RWPE2 (cell line): Measurements from ENCODE around the gene WDR33.

Experiments
- ATAC-seq: fragments of 200-7000 bp; cut with Tn5 transposase; 3 replicates; pipeline ENCODE4 v1.9.1; 2021; ENCODE audit warnings: low read depth
- DNase-seq: peaks from one replicate; pipeline ENCODE4 v3.0.0-alpha.2; 2020; ENCODE audit warnings: low spot score
- H3K27ac ChIP-seq: fragments of 450-650 bp; 2 replicates; pipeline ENCODE4 v1.5.1; 2017; ENCODE audit warnings: mild to moderate bottlenecking; ENCODE audit not compliant: poor library complexity, severe bottlenecking
- H3K27me3 ChIP-seq: fragments of 250-450 bp; sonication (Bioruptor Pico); 2 replicates; pipeline ENCODE4 v1.5.1; 2021; ENCODE audit warnings: mild to moderate bottlenecking, moderate library complexity; ENCODE audit not compliant: insufficient read depth, poor library complexity, severe bottlenecking
- H3K36me3 ChIP-seq: fragments of 250-450 bp; sonication (Bioruptor Pico); 2 replicates; pipeline ENCODE4 v1.5.1; 2020; ENCODE audit warnings: low read depth, mild to moderate bottlenecking, moderate library complexity
- H3K4me1 ChIP-seq: fragments of 250-450 bp; sonication (Bioruptor Pico); 2 replicates; pipeline ENCODE4 v1.5.1; 2021; ENCODE audit warnings: mild to moderate bottlenecking, moderate library complexity; ENCODE audit not compliant: insufficient read depth, poor library complexity, severe bottlenecking
- H3K4me3 ChIP-seq: fragments of 250-450 bp; sonication (Bioruptor Pico); 2 replicates; pipeline ENCODE4 v1.5.1; 2021; ENCODE audit warnings: mild to moderate bottlenecking, moderate library complexity; ENCODE audit not compliant: severe bottlenecking
- H3K9me3 ChIP-seq: fragments of 250-450 bp; sonication (Bioruptor Pico); 2 replicates; pipeline ENCODE4 v1.5.1; 2021; ENCODE audit warnings: mild to moderate bottlenecking, moderate library complexity; ENCODE audit not compliant: severe bottlenecking
- TF ChIP-seq, protein P1 (sequence below): fragments of 450-650 bp; IDR thresholded peaks from one replicate; pipeline ENCODE4 v1.5.1; 2017; ENCODE audit warnings: mild to moderate bottlenecking, moderate library complexity; ENCODE audit not compliant: poor library complexity, severe bottlenecking

Gene WDR33

DNA sequence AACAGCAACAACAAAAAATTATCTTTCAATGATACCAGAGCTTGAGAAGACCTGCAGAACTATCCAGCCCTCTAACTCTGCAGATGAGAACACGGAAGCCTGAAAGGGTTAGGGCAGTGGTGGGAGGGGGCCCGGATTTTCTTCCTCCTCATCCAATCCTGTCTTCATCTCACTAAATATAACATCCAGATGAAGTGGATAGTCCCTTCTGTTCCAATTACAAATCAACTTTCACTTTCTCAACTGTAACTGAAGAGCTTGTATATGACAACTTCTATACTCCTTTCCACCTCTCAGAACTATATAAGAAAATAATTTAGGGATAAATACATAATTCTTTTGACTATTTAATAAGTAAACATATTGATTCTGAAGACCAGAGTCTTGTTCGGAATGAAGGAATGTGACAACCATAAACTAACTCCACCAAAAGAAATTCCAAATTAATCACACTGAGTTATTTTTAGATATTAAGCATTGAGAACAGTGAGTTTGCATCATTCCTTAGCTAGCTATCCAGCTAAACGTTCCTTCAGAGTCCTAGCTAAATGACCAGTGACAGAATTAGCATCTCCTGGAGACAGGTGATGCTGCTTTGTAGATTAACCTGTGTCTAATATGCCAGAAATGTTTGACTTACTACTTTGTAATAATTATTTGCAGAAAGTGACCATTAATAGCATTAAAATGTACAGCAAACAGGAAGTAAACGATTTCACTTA is 77.0 kb downstream of the WDR33 start:
- Histone ChIP-seq H3K27me3 (no peaks in the 10 kb centered on the region), H3K4me3 (no peak overlapping the region), H3K9me3 (no peaks in the 10 kb centered on the region), H3K27ac (no peak overlapping the region), H3K36me3 (peaks cover 37% of the 10 kb centered on the region), H3K4me1 (no peaks in the 10 kb centered on the region)
- TF ChIP-seq, protein P1, sequence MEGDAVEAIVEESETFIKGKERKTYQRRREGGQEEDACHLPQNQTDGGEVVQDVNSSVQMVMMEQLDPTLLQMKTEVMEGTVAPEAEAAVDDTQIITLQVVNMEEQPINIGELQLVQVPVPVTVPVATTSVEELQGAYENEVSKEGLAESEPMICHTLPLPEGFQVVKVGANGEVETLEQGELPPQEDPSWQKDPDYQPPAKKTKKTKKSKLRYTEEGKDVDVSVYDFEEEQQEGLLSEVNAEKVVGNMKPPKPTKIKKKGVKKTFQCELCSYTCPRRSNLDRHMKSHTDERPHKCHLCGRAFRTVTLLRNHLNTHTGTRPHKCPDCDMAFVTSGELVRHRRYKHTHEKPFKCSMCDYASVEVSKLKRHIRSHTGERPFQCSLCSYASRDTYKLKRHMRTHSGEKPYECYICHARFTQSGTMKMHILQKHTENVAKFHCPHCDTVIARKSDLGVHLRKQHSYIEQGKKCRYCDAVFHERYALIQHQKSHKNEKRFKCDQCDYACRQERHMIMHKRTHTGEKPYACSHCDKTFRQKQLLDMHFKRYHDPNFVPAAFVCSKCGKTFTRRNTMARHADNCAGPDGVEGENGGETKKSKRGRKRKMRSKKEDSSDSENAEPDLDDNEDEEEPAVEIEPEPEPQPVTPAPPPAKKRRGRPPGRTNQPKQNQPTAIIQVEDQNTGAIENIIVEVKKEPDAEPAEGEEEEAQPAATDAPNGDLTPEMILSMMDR = no peak
- ATAC-seq (no peak), DNase-seq (no peak)

DNA sequence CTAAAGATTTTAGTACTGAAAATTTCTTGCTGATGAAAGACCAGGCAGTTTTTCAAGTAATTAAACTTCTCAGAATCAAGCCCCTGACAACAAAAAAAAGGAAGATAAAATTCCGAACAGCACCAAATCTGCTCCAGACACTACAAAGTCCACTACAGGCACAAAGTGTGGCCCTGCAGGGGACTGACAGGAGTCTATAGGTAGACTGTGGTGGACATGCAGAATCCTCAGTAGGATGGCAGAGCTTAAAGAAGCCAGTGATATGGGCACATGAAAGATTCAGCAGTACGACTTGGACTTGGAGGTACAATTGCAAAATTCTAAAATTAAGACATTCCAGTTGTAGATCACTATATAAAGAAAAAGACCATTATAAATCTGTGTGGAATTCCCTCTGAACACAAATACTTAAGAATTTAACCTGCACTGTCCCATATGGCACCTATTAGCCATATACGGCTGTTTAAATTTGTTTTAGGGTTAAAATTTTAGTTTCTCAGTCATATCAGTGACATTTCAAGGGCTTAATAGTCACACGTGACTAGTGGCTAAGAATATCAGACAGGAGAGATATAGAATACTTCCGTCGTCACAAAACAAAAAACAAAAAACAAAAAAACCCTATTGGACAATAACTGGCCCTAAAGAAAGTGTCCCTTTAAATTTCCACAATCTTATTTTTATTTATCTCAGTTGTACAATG is 77.7 kb downstream of the WDR33 start:
- ATAC-seq (no peak), DNase-seq (no peak)
- TF ChIP-seq, protein P1 = no peak
- H3K27ac ChIP-seq = no peak overlapping the region
- H3K36me3 ChIP-seq = peaks cover 39% of the 10 kb centered on the region
- H3K27me3 ChIP-seq = no peaks in the 10 kb centered on the region
- no peaks in the 10 kb centered on the region for H3K4me1 ChIP-seq
- no peak overlapping the region for H3K4me3 ChIP-seq
- no peaks in the 10 kb centered on the region for H3K9me3 ChIP-seq

DNA sequence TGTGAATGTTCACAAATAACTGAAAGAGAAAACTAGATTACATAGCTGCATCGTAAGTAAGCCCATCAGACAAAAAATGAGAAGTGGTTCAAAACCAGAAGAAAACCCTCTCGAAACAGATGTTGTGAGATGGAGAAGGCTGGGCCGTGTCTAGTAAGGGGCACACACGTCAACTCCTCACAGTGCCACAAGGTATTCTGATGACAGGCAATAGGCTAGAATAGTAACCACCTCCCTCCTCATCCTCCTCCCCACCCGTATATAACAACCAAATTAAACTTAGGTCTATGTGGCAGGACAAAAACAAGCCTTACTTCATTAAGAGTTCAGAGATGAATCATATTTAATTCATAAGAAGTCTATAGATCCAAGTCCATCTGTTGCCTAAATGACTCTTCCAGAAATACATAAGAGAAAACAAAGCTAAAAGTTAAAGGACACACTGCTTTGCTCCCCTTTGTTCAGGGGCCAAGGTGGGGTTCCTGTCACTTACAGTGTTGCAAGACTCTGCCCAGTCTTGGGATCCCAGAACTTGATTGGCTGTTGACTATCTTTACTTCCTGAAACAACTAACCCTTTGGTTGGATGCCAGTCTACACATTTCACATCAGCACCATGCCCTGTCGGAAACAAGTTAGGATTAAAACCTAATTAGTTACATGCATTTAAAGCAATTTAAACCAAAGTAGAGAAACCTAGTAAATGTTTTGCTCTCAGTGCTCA is 84.7 kb downstream of the WDR33 start:
- H3K4me3 ChIP-seq = no peak overlapping the region
- no peaks in the 10 kb centered on the region for H3K27me3 ChIP-seq
- no peaks in the 10 kb centered on the region for H3K9me3 ChIP-seq
- no peak overlapping the region for H3K27ac ChIP-seq
- TF ChIP-seq, protein P1 = no peak
- peaks cover 17% of the 10 kb centered on the region for H3K4me1 ChIP-seq
- ATAC-seq (no peak), DNase-seq (no peak)
- H3K36me3 ChIP-seq = peaks cover 53% of the 10 kb centered on the region

DNA sequence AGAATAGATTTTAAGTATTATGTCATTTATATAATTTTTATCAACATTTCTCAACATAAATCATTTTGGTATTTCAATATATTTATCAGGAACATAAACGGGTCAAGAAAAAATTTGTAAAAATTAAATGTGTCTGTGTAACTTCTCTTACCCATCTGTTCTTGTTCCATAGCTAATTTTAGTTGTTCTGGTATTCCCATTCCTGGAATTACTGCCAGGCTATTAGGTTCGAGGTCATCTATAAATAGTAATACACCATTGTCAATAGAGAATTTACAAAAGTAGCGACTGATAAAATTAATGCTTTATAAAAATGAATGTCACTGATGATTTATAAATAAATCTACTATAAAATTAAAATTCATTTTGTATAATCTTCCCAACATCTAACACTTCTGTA is 88.2 kb downstream of the WDR33 start:
- Histone ChIP-seq H3K27ac (peak overlapping the region; percentile 49), H3K9me3 (no peaks in the 10 kb centered on the region), H3K4me1 (peaks cover 18% of the 10 kb centered on the region), H3K4me3 (no peak overlapping the region), H3K27me3 (no peaks in the 10 kb centered on the region), H3K36me3 (peaks cover 79% of the 10 kb centered on the region)
- ATAC-seq = no peak
- no peak for DNase-seq
- TF ChIP-seq, protein P1 = no peak
